Activated gamma-delta T cell treated with anti-CD3 and anti-CD28 coated beads, Interleukin-2, amount 50 U/mL, for 16 hours (primary cell): Measurements from ENCODE around the gene SFXN3.
"Not testable (repeated sequence)": the region's sequence is repeated elsewhere in the genome, so short reads cannot be mapped to it uniquely, and the experiment has no call there.

ENCODE experiments used
- DNase-seq: peaks from one replicate; pipeline ENCODE4 v3.0.0-alpha.2; 2020; ENCODE audit warnings: low read depth

Gene SFXN3

DNA sequence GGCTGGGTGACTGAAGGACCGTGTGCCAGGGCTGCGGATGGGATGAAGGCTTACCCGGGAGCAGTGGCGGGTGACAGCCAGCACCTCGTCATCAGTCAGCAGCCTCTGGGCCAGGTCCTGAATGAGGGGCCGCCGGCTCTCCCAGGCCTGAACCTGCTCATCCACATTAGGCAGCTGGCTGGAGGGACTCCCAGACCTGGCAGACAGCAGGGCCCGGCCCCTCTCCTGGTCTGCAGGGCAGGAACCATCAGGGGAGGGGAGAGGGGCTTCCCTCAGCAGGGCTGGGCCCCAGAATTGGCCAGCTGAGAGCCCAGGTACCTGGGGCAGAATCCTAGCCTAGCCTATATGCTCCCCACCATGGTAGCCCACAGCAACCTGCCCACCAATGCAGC lies 15.5 kb upstream of the SFXN3 start:
- no peak for DNase-seq

DNA sequence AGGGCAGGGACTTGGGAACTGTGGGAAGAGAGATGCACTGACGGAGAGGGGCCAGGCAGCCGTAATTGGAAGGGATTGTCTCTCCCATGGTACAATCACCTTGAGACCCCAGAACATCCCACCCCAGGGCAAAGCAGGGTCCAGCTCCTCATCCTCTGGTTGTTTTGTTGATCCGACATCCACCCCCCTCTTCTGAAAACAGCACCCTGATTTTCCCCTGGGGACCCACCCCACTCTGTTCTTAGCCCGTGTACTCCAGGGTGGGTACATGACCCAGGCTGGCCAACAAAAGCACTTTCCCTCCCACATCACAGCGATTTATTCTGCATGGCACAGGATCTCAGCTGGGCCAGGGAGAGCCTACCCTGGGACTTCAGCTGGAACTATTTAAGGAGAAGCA lies 14.2 kb upstream of the SFXN3 start:
- DNase-seq: no peak

DNA sequence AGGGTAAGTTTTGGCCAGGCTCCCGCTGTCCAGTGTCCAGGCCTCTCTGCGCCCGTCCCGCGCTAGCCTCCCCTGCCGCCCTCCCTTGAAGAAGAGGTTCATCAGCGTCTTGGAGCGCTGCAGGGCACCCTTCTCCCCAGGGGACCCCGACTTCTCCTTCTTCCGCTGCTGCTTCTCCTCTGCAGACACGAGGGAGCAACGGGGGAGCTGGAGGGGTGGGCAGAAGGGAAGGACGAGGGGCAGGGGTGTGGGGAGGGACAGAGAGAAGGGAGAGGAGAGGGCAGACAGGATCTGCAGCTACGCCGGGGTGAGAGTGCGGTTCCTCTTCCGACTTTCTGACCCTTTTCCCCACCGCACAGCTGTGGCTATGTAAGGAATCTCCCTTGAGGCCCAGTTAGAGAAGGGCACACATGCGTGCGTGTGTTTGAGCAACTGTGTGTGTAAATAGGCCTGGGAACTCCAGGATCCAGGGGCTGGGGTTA lies 12.9 kb upstream of the SFXN3 start:
- no peak for DNase-seq

DNA sequence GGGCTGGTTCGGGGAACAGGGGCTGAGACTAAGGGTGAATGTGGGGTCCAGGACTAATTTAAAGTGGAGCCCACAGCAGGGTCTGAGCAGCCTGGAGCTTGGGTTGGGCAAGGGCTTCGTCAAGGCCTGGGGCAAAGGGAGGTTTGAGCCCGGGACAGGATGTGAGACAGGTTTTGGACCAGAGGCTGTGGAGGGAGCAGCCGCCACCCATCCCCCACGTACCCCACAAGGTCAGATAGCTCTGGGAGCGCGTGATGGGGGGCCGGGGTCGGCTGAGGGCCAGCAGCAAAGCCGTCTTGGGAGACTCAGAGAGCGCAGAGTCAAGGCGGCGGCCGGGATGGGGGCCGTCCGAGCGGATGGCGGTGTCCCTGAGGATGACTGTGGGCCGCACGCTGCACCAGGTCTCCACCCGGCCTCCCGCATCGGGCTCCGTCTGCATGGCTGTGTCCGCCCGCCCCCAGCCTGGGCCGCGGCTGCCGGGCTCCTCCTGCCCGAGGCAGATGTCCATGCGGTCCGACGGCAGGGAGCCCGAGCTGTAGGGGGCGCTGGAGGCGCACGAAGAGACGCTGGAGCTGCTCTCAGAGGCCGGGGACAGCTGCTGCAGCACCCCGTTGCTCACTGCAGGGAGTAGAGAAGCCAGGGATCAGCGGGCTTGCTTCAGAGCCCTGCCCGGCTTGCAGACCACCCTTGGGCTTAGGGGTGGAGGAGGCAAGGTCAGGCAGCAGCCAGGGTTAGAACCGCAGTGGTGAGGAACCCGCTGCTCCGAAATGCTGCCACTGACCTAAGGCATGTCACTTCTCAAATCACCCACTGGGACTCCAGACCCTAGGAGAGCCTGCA lies 12.2 kb upstream of the SFXN3 start:
- peak; percentile 47 for DNase-seq

DNA sequence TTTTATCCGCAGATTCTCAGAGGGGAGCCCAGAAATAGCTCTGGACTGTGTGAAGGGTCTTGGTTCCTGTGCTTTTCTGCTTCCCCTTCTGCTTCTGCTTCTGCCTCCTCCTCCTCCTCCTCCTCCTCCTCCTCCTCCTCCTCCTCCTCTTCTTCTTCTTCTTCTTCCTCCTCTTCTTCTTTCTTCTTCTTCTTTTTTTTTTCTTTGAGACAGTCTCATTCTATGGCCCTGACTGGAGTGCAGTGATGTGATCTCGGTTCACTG lies 11.7 kb upstream of the SFXN3 start:
- DNase-seq: no peak

- DNase-seq: no peak
Measured at GRCh38 chr10:101020427-101021075, 10.5 kb upstream of the SFXN3 start.

DNA sequence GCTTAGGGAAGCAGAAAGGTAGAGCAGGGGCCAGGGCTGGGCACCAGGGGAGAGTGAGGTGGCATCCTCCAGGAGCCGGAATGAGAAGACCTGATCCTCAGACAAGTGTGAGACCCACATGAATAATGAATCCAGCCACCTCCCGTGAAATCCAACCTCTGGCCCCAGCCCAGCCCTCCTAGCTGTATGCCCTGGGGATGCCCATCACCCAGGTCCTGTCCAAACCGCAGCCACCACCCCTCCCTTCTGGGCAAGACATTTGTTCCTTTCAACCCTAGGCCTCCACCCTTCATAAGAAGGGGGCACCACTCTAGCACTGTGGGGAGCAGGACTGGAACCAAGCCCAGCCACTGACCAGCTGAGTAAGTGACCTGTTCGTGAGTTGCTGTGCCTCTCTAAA lies 9.8 kb upstream of the SFXN3 start:
- no peak for DNase-seq

- no peak for DNase-seq
Measured at GRCh38 chr10:101021692-101022251, 9.3 kb upstream of the SFXN3 start.

DNA sequence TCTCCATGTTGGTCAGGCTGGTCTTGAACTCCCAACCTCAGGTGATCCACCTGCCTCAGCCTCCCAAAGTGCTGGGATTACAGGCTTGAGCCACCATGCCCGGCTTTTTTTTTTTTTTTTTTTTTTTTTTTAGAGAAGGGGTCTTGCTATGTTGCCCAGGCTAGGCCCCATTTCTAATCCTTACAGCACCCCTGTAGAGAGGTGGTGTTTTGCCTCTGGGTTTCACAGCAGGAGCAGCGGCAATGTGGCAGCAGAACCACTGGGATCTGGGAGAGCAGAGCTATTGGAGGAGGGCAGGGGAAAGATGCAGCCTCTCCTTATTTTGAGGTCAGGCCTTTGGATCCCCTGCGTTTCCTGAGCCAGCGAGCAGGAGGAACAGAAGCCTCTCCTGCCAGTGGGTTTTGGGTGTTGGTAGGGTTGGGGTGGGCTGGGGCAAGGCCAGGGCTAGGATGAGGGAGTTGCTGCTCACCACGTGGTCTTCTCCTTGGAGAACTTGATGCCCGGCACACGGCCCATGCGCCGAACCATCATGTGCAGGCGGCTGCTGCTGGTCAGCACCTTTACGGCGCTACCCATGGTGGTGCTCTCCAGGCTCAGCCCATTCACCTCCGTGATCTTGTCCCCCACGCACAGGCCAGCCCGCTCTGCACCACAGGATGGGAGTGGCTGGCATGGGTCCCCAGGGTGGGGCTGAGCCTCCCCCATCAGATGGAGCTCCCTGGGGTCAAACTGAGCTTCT lies 7.9 kb upstream of the SFXN3 start:
- no peak for DNase-seq

DNA sequence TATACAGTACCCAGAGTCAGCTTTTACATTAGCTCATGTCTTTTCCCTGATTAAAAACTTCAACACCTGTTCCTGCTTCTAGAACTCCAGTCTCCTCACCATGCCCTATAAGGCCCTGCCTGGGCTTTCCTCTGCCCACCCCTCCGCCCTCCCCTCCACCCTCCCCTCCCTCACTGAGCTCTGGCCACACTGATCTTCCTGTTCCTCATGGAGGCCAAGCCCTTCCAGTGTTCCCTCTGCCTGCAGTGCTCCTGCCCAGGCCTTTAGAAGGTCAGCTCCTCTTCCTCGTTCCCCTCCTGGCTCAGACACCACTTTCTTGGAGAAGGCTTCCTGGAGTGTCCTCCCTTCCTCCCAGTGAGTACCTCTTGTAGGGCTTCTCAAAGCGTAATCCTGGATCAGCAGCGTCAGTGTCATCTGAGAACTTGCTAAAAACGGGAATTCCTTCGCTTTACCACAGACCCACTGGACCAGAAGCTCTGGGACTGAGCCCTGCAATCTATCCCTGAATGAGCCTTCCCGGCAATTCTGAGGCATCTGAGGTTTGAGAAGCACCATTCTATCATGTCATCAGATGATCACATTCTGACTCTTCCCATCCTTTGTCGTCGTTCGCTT lies 3.8 kb upstream of the SFXN3 start:
- no peak for DNase-seq

DNA sequence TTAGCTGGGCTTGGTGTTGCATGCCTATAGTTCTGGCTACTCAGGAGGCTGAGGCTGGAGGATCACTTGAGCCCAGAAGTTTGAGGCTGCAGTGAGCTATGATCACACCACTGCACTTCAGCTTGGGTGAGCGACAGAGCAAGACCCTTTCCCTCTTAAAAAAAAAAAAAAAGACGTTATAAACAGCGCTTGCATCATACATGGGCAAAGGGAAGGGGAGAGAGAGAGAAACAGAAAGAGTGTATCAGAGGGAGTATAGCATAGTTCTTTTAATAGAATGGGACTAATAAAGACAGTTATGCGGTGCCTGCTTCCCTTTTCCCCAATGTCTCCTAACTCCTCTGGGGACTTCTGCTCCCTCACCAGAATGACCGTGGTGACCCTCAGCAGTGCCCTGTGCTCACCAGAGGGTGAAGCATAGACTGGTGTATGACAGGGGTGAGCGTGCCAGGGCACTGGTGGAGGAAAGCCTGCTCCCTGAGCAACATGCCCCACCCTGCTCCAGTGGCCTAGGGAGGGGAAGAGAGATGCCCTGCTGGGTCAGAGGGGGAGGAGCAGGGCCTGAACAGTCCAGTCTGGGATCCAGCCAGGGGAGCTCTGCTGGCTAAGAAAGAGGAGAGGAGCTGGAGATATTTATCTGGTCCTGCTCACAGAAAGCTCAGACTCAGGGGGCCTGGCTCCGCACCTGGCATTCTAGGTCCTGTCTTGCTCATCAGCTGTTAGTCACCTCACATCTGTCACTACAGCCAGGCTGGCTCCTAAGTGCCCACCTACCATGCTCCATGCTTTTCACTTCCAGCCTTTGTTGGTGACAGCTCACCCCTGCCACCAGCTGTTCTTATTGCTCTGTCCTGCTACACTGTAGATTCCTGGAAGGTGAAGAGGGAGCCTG lies 2.3 kb upstream of the SFXN3 start:
- DNase-seq: no peak

- no peak for DNase-seq
Measured at GRCh38 chr10:101029520-101030295, 1.3 kb upstream of the SFXN3 start.

- no peak for DNase-seq
Measured at GRCh38 chr10:101030496-101031127, 422 bp upstream of the SFXN3 start.

DNA sequence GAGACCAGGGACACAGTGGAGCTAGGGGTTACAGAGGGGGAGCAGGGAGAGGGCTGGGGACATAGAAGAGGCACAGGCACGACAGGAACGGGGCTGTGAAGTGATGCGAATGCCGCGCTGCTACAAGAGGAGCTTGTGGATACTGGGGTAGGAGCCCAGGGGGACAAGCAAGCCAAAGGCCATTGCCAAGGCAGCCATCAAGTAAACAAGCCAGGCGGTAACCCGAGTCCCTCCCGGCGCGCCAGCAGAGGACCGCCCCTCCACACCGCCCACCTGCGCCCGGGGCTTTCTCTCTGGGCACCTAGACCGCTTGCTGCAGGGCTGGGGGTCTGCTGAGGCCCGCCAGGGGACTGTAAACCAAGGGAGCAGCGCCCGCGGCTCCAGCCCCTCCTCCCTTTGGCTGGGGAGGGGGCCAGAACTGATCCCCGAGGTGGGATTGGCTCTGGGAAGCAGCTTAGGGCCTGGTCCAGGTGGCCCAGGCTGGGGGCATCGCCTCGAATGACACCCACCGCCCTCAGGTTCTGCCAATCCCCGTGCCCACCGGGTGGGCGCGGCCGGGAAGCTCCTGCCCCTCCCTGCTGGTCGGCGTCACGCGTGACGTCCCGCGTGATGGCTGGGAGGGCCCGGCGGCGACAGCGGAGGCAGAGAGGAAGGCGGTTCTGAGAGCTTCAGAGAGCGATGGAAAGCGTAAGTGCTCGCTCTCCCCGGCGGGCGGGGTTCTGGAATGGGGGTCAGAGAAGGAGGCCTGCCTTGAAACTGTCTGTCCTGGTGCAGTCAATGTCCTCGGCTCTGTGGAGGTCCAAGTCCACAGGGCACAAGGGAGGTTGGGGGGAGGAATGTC lies 982 bp downstream of the SFXN3 start:
- DNase-seq: peak; percentile 57

DNA sequence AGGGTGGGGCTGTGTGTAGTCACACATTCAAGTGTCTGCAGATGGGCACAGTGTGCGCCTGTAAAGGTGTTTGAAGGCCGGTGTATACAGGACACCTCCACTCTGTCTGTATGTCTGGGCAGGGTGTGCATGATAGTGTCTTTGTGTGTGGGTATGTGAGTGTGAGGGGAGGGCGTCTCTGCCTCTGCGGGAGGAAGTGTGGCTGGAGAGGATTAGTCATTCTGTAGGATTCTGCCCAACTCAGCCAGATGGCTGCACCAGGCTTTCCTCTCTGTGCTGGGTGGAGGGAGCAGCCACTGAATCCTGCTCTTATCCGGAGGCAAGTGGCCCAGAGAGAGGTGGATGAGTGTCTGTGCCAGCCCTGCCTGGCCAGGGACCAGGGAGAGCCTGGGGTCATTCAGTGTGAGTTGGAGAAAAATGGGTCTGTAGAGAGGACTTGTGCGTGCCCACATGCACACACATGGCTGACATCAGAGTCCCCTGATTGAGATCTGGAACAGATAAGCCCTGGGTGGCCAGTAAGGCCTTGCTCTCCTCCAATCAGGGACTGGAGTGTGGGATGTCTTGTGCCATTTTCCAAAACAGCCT lies 1.7 kb downstream of the SFXN3 start:
- peak; percentile 30 for DNase-seq

DNA sequence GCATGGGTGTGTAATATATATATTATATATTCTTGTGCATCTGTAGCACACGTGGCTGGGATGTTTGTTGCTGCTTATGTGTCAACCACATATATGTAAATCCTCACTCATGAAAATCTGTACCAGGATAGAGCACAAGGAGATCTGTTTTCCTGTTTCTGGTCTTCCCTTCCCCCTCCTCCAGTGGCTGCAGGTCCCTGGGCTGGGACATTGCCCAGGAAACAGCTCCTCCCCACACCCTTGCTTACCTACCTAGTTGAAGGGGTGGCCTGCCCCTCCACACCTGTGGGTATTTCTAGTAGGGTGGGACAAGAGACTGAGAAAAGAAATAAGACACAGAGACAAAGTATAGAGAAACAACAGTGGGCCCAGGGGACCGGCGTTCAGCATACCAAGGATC lies 2.2 kb downstream of the SFXN3 start:
- no peak for DNase-seq

DNA sequence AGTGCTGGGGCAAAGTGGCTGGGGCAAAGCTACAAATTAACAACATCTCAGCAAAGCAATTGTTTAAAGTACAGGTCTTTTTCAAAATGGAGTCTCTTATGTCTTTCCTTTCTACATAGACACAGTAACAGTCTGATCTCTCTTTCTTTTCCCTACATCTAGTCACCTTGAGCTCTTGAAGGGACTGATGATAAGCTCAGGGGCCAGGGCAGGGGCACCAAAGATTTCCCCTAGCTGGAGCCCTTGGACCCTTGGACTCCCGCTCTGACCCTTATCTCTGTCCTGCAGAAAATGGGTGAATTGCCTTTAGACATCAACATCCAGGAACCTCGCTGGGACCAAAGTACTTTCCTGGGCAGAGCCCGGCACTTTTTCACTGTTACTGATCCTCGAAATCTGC lies 3.4 kb downstream of the SFXN3 start:
- not testable (repeated sequence) for DNase-seq

- DNase-seq: no peak
Measured at GRCh38 chr10:101035314-101035713, 4.3 kb downstream of the SFXN3 start.
